Vein endothelial cell (primary cell): ENCODE results near the gene CDC42BPA. TPM values are rescaled to one million over a fixed set of nuclear protein-coding genes. Genes with fewer than 3 reads are reported as not detected.

Experiments
- small RNA-seq: library from RNA; depleted of rRNA; stranded (forward); fragments of <200 nt; gene quantifications from one replicate; pipeline ENCODE3, GENCODE V24; 2012
- total RNA-seq: library from RNA; depleted of rRNA; stranded (reverse); fragments of >200 nt; gene quantifications from 2 replicates; pipeline ENCODE4 v1.2.3, GENCODE V29; 2012

CDC42BPA gene
- total RNA-seq: 116 and 122 TPM in 2 replicates

GRCh38 chr1:227318016-227318852, at the start of gene CDC42BPA:
TSS of gene CDC42BPA (minus strand) at chr1:227318492. CDS start at chr1:227317182, 1,310 bp downstream.

GRCh38 chr1:226940029-226940805, 378.1 kb downstream of the CDC42BPA start, which contains the start of gene COQ8A:
TSS of gene COQ8A (plus strand) at chr1:226940294. CDS start at chr1:226961386, 21,092 bp downstream.

Small RNAs within 50 kb of the gene (small RNA-seq; reads per million reads assigned to genes)
- gene AL353689.1: not detected

Other genes with a start within 250 kb of the CDC42BPA start
- gene ZNF678, start 245.1 kb upstream of the CDC42BPA start, total RNA-seq: 11.7 and 15.4 TPM in 2 replicates